HEK293T (cell line): ENCODE measurements around the gene ELOB.

ENCODE experiments used
- BHLHE40 ChIP-seq: fragments of 450-650 bp; IDR thresholded peaks from 2 replicates; pipeline ENCODE4 v1.6.1; 2016; ENCODE audit warnings: mild to moderate bottlenecking, moderate library complexity, borderline replicate concordance
- FOXA1 ChIP-seq: fragments of 450-650 bp; IDR thresholded peaks from 2 replicates; pipeline ENCODE4 v1.6.1; 2016; ENCODE audit warnings: mild to moderate bottlenecking
- LEF1 ChIP-seq: fragments of 450-650 bp; IDR thresholded peaks from 2 replicates; pipeline ENCODE4 v1.6.1; 2017; ENCODE audit warnings: mild to moderate bottlenecking, borderline replicate concordance
- TARDBP ChIP-seq: fragments of 450-650 bp; IDR thresholded peaks from 2 replicates; pipeline ENCODE4 v1.6.1; 2016

- TF ChIP-seq BHLHE40 (no peak), FOXA1 (no peak), LEF1 (no peak), TARDBP (no peak)
These were observed 31.1 kb downstream of the ELOB start for GRCh38 chr16:2745961-2746360.
